Endothelial cell of umbilical vein (primary cell): ENCODE measurements around the gene TLE7. TPM values are rescaled to one million over a fixed set of nuclear protein-coding genes. Genes with fewer than 3 reads are reported as not detected.

Experiments
- BruUV-seq: library from RNA; stranded (reverse); fragments of 400-500 nt; replicated peaks from 2 replicates; lab custom pipeline; 2021; lab: Mats Ljungman, UMichigan
- CTCF ChIA-PET: fragments of 300-600, 350-600 bp; sonication (Branson Sonifier 250); formaldehyde crosslinking; loops from one replicate; lab custom pipeline; 2021; ENCODE audit warnings: antibody characterized with exemption, inconsistent platforms; lab: Charles Lee
- POLR2A ChIA-PET: fragments of 300-600, 350-600 bp; sonication (Branson Sonifier 250); formaldehyde crosslinking; loops from one replicate; lab custom pipeline; 2021; ENCODE audit warnings: antibody characterized with exemption, inconsistent platforms; lab: Charles Lee
- DNase-seq: peaks from one replicate; pipeline ENCODE4 v3.0.0-alpha.2; 2011; ENCODE audit warnings: low read depth, low spot score
- FAIRE-seq: peaks from 2 replicates; lab custom pipeline; 2011; peaks lifted over from hg19 to GRCh38; lab: Jason Lieb, UNC
- H2AFZ ChIP-seq: 2 replicates; pipeline ENCODE4 v1.6.0; 2012; ENCODE audit warnings: low read depth, low read length, control low read depth, inconsistent platforms
- H3K27ac ChIP-seq: 2 replicates; pipeline ENCODE4 v1.5.1; 2011; ENCODE audit warnings: low read depth, mild to moderate bottlenecking, control low read depth, low read length, moderate library complexity; ENCODE audit not compliant: insufficient read depth
- H3K27me3 ChIP-seq, 2 experiments: 2 replicates each; pipeline versions ENCODE4 v1.6.0 to v1.6.1; 2011; ENCODE audit warnings: low read length in 2 of 2, mixed read lengths in 1 of 2; ENCODE audit not compliant: control insufficient read depth in 2 of 2, insufficient read depth in 2 of 2
- H3K36me3 ChIP-seq, 2 experiments: 2 replicates in 1 of 2; 3 replicates in 1 of 2; pipeline ENCODE4 v1.5.1; 2011; ENCODE audit warnings: low read length in 2 of 2, mild to moderate bottlenecking in 1 of 2, moderate library complexity in 1 of 2; ENCODE audit not compliant: control insufficient read depth in 2 of 2, insufficient read depth in 2 of 2; ENCODE audit errors: extremely low read depth in 1 of 2
- H3K4me1 ChIP-seq: 3 replicates; pipeline ENCODE4 v1.5.1; 2011; ENCODE audit warnings: mild to moderate bottlenecking, low read length; ENCODE audit not compliant: control insufficient read depth, insufficient read depth; ENCODE audit errors: extremely low read depth
- H3K4me2 ChIP-seq: 2 replicates; pipeline ENCODE4 v1.6.1; 2011; ENCODE audit warnings: low read length, control low read depth, mixed read lengths; ENCODE audit not compliant: insufficient read depth
- H3K4me3 ChIP-seq, 3 experiments: fragments of 200-600 bp in 1 of 3; sonication (generic), shearing (Covaris generic) in 1 of 3; replicated peaks in 1 of 3; 2 replicates each; pipeline ENCODE4 v1.5.1; 2011 to 2016; ENCODE audit warnings: control low read depth in 3 of 3, low read length in 3 of 3, mild to moderate bottlenecking in 2 of 3, inconsistent platforms in 1 of 3, low read depth in 1 of 3, moderate library complexity in 1 of 3; ENCODE audit not compliant: insufficient read depth in 1 of 3
- H3K79me2 ChIP-seq: 2 replicates; pipeline ENCODE4 v1.6.0; 2012; ENCODE audit warnings: low read length, inconsistent platforms; ENCODE audit not compliant: control insufficient read depth, insufficient read depth
- H3K9ac ChIP-seq: replicated peaks from 2 replicates; pipeline ENCODE3; 2011; ENCODE audit warnings: low read length, control low read depth; ENCODE audit not compliant: insufficient read depth; ENCODE audit errors: extremely low read depth
- H3K9me1 ChIP-seq: replicated peaks from 3 replicates; pipeline ENCODE4 v1.6.0; 2011; ENCODE audit warnings: mild to moderate bottlenecking, low read length; ENCODE audit not compliant: control insufficient read depth, insufficient read depth; ENCODE audit errors: extremely low read depth
- H3K9me3 ChIP-seq: replicated peaks from 2 replicates; pipeline ENCODE4 v1.5.1; 2012; ENCODE audit warnings: low read length, inconsistent platforms; ENCODE audit not compliant: control insufficient read depth, insufficient read depth
- H4K20me1 ChIP-seq: replicated peaks from 2 replicates; pipeline ENCODE3; 2011; ENCODE audit warnings: mild to moderate bottlenecking, low read length; ENCODE audit not compliant: control insufficient read depth, insufficient read depth; ENCODE audit errors: extremely low read depth
- POLR2AphosphoS5 ChIP-seq: IDR thresholded peaks from 2 replicates; pipeline ENCODE4 v1.6.1; 2012; ENCODE audit warnings: low read depth, mild to moderate bottlenecking, control low read depth, low read length, moderate library complexity; ENCODE audit not compliant: insufficient read depth
- dilution Hi-C: fragments of 300-500 bp; cut with MboI; formaldehyde crosslinking; loops from one replicate; pipeline ENCODE4 v1.15.0; 2019; ENCODE audit warnings: low sequenced_read_pairs; ENCODE audit not compliant: extremely low pct_ligation_motif_present
- intact Hi-C: fragments of 100-400 bp; cut with micrococcal nuclease; formaldehyde crosslinking; loops from one replicate; pipeline ENCODE4 v1.10.0; 2022
- polyA plus RNA-seq, 4 experiments: library from polyadenylated mRNA; depleted of rRNA in 3 of 4; stranded (reverse) in 3 of 4; unstranded in 1 of 4; fragments of >200 nt; gene quantifications; 2 replicates each; pipeline versions ENCODE4 v1.2.1 to v1.2.3, GENCODE V29; 2011 to 2012; ENCODE audit warnings: missing spikeins in 1 of 4
- total RNA-seq: library from RNA; stranded (reverse); gene quantifications from 2 replicates; pipeline ENCODE4 v1.2.3, GENCODE V29; 2021
- TF ChIP-seq, protein P1 (sequence below), 2 donors: IDR thresholded peaks; 1 replicate in 1 of 2; 2 replicates in 1 of 2; pipeline ENCODE4 v1.5.1; 2011; ENCODE audit warnings: low read length in 2 of 2, mild to moderate bottlenecking in 2 of 2, moderate library complexity in 2 of 2, control low read depth in 1 of 2, inconsistent platforms in 1 of 2, low read depth in 1 of 2; ENCODE audit not compliant: insufficient read depth in 1 of 2; ENCODE audit errors: extremely low read depth in 1 of 2

TLE7 gene
- total and polyA plus RNA-seq, 2 donors (not counting 3 experiments of a cell fraction or from before 2014, with no cell fraction given) = not detected

DNA sequence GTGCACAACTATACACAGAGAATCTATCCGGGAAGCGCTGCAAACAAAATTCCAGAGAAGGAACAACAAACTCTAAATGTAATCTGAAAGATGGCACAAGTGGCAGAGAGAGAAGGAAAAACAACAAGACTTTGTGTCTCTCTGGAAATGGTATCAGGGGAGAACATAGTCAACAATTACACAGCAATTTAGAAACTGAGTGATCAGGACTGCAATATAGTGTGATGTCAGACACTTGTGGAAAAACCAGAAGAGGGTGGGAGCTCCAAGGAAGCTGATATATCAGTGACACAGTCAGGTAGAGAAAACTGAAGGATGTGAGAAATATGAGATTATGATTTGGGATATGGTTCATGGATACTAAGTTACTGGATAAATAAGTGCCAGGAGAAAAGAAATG, 39.1 kb upstream of the TLE7 start:
- H3K4me3 ChIP-seq = no peak overlapping the region
- no peak for FAIRE-seq
- no peak for TF ChIP-seq POLR2AphosphoS5
- POLR2A ChIA-PET = no interaction called here
- H3K9me1 ChIP-seq = no peaks in the 10 kb centered on the region
- H3K4me2 ChIP-seq = no peak overlapping the region
- CTCF ChIA-PET = interaction anchor here (1.1 to 2.0 kb wide), 2 partner anchors 19 to 20 kb away, joined by 3 to 15 read pairs; no protein-coding TSS in a partner anchor
- H3K36me3 ChIP-seq = no peaks in the 10 kb centered on the region
- no peak overlapping the region for H3K9ac ChIP-seq
- no peak overlapping the region for H2AFZ ChIP-seq
- H3K9me3 ChIP-seq = no peaks in the 10 kb centered on the region
- H3K4me1 ChIP-seq = peaks cover 4% of the 10 kb centered on the region
- H3K79me2 ChIP-seq = no peaks in the 10 kb centered on the region
- intact Hi-C loops = loop anchor here (5.0 kb wide), 1 partner anchor 131 kb away; no protein-coding TSS in a partner anchor
- dilution Hi-C loops = no loop called here
- no peaks in the 10 kb centered on the region for H3K27me3 ChIP-seq
- BruUV-seq = no TSS peak
- DNase-seq = no peak
- H4K20me1 ChIP-seq = no peaks in the 10 kb centered on the region
- no peak overlapping the region for H3K27ac ChIP-seq

DNA sequence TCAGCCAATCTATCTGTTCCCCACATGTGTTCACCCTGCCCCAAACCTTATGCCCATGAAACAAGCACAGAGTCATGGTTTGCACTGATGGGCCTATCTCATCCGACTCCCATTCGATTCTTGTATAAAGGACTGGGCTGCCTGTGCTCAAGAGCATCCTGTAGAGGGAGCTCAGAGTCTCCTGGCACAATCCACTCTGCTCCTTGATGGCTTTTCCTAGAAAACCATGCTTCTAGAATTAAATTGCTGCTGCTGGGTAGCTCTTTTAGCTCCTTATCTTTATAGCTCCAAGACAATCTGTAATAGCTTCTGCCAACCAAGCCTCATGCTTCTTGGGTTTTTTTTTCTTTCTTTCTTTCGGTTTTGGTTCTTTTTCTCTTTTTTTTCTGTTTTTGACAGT, 37.6 kb upstream of the TLE7 start:
- Histone ChIP-seq H3K36me3 (no peaks in the 10 kb centered on the region), H3K27ac (no peak overlapping the region), H3K4me2 (no peak overlapping the region), H3K27me3 (no peaks in the 10 kb centered on the region), H3K9ac (no peak overlapping the region), H4K20me1 (no peaks in the 10 kb centered on the region), H3K4me3 (no peak overlapping the region), H3K4me1 (no peaks in the 10 kb centered on the region), H2AFZ (no peak overlapping the region), H3K79me2 (no peaks in the 10 kb centered on the region), H3K9me1 (no peaks in the 10 kb centered on the region), H3K9me3 (no peaks in the 10 kb centered on the region)
- dilution Hi-C loops = no loop called here
- BruUV-seq = no TSS peak
- DNase-seq = peak; percentile 19
- ChIA-PET POLR2A (no interaction called here), CTCF (interaction anchor here (0.6 to 2.0 kb wide), 19 partner anchors 8 to 229 kb away, joined by 3 to 15 read pairs (median 4); partner anchors contain the start of gene ZNF23)
- intact Hi-C loops = loop anchor here (1.0 kb wide), 1 partner anchor 58 kb away; no protein-coding TSS in a partner anchor
- peak; percentile 76 for FAIRE-seq
- no peak for TF ChIP-seq POLR2AphosphoS5
- TF ChIP-seq, protein P1, sequence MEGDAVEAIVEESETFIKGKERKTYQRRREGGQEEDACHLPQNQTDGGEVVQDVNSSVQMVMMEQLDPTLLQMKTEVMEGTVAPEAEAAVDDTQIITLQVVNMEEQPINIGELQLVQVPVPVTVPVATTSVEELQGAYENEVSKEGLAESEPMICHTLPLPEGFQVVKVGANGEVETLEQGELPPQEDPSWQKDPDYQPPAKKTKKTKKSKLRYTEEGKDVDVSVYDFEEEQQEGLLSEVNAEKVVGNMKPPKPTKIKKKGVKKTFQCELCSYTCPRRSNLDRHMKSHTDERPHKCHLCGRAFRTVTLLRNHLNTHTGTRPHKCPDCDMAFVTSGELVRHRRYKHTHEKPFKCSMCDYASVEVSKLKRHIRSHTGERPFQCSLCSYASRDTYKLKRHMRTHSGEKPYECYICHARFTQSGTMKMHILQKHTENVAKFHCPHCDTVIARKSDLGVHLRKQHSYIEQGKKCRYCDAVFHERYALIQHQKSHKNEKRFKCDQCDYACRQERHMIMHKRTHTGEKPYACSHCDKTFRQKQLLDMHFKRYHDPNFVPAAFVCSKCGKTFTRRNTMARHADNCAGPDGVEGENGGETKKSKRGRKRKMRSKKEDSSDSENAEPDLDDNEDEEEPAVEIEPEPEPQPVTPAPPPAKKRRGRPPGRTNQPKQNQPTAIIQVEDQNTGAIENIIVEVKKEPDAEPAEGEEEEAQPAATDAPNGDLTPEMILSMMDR (IDR thresholded peaks at IDR 0.05; ENCODE audit: extremely low read depth in 1 of 2, insufficient read depth in 1 of 2, low read depth in 1 of 2, low read length in 2 of 2) = peak; percentile 44 to 70
